GM21515 (cell line): ENCODE data around the gene BBS9.
"Not testable (repeated sequence)": the region's sequence is repeated elsewhere in the genome, so short reads cannot be mapped to it uniquely, and the experiment has no call there.

Experiments used
- ATAC-seq: cut with Tn5 transposase; IDR thresholded peaks from one replicate; pipeline ENCODE4 v1.9.1; 2021; ENCODE audit not compliant: unreplicated experiment

Gene BBS9

DNA sequence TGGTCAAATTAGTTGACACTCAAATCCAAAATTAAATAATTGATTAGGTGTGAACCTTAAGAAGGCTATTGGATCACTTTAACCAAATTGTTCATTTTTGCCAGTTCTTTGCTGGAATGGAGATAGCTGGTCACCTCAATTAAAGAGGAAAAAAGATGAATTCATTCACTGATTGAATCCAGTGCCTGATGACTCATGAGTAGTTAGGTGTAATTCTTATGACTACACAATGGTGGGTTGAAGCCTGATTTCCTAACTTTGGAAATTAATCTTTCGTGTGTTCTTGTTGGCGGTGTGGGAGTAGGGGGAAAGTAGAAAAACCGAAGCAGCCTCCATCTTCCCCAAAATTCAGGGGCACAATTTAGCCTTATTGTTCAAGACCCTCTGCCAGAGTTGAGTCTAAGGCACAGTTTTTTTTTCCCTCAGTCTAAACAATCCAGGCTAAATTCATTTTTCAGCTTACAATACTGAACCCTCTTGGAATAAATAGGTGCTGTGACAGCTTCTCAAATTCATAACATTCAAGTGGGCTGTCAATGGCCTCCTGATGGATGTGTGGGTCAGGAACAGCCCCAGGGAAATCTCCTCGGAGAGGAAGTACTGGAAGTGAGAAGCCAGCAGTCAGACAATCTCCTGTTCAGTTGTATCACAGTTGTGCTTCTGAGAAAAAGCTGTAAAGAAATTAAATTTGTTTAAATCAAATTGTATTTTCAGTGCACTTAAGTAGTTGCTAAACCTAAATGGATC, 356.6 kb downstream of the BBS9 start:
- no peak for ATAC-seq

DNA sequence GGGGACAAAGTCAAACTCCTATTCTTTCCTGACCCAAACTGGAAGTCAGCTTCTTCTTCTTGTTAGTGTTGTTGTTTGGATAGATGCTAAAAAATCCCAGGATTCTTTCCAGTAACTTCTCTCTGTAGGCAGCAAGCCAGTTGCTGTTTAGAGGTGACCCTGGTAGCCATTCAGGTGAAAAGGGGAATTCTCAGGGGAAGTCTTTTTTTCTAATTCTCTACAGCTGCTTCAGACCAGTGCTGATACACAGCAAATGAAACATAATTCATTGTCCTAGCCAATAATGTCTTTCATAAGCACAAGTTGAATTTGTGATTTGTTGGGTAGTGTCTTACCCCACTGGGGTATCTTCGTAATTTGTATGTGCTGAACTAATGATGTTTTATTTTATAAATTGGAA, 357.3 kb downstream of the BBS9 start:
- no peak for ATAC-seq

DNA sequence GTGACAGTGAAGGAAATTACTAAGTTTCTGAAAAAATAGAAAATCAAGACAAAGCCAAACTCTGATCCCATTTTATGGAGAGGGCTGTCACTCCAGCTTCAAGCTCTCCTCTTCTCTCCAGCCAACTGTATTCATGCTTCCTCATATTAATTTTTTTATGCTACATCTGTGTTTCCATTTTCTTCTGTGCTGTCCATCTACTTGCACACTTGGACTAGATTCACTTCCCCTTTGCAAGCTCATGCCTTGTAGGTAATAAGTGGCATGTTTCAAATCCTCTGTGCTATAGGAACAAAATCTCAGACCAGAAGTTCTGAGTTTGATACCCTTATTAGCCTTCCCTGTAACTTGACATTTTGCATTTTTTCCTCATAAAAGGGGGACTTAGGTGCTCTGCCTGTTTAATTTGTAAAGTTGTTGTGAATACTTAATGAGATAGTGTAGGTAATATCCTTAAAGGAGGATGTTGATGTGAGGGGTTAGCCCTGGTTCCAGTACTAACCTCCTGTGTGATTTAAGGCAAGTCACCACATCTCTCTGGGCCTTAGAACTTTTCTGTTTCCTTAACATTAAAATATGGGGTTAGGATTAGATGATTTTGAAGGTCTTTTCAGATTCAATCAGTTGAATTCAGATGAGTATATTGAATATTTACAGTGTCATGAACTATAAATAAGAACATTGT, 358.8 kb downstream of the BBS9 start:
- ATAC-seq, result no peak

DNA sequence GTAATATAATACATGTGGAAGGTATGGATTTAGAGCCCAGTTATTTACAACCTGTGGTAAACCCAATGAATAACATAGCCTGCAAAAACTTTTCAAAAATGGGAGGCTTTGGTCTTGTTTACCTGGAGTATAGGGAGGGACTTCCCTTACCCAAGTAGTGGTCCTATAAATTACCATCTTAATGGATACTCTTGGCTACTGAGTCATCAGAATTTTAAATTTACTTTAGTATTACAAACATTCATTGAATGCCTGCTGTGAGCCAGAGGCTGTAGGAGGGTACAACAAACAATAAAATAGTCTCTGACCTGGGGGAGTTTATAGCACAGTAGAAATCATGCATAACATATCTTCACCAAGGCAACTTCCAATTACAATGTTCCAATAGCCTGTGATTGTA, 365.1 kb downstream of the BBS9 start:
- no peak for ATAC-seq

DNA sequence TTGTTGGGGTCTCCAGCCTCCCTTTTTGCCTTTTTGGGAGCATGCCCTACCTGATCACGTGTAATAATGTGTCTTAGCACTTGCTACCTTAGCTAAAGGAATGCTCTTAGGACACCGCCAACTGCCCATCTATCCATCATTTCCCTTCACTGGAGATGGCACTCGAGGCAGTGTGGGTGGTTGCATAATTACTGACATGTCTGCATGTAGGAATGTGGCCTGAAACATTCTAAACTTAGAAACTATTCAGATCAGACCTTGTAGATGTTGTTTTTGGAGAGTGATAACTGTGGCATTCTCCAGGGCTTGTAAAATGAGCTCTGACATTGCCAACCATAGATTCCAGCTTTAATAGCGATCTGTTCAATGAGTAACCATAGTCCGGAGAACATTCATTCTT, 365.8 kb downstream of the BBS9 start:
- no peak for ATAC-seq

DNA sequence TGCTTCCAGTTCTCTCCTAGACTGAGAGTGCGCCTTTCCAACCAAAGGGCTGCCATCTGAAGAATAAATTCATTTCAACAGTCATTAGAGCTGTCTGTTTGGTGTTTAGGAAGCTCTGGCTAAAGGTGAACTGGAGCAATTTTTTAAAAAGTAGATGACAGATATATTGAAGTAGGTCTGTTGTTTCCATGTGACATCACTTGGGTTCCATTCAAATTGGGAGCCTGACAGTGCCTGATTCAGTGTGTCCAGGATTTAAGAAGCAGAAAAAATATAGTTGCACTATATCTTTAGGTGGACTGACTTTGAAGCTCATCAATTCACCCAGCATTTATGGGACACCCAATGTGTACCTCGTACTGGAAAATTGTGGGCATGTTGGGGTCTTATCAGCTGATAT, 367.7 kb downstream of the BBS9 start:
- no peak for ATAC-seq

DNA sequence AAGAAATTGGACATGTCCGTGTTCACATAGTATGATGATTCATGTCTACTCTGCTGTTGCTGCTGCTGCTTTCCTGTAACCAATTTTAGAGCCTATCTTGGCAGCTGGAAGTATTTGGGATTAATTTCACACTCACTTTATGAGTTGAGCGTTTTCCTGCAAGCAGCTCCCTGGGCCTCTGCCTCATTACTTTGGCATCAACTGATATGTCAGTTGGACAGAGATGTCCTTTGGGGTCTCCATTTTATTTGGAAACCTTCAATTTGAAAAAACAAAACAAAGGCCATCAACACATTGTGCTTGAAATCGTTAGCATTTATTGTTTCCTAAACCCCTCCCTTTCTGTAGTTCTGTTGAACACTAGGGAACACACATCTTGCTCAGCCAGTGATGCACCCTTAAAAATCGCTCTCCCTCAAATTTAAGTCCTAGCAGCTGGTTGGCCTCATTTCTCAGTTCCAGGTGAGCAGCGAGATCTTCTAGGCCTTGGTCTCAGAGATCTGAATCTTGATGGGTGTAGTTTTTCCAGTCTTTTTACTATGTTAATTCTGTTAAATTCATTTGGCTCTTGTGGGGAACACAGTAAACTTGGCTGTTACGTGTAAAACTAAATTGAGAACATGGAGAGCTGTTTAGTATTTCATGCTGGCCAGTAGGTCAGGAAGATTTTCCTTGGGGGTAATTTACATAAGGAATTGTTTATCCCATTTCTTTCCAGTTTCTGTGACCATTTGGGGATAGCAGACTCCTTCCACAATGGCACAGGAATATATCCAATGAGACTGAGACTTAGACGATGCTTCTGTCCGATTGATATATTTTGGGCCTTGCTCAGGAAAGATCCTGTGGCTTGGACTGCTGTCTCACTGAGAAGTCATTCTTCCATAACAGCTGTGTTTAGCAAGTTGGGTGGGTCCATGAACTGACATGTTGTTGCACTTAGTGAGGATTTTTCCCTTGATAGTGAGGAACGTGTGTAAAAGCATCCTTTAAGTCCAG, 371.6 kb downstream of the BBS9 start:
- ATAC-seq, result no peak

DNA sequence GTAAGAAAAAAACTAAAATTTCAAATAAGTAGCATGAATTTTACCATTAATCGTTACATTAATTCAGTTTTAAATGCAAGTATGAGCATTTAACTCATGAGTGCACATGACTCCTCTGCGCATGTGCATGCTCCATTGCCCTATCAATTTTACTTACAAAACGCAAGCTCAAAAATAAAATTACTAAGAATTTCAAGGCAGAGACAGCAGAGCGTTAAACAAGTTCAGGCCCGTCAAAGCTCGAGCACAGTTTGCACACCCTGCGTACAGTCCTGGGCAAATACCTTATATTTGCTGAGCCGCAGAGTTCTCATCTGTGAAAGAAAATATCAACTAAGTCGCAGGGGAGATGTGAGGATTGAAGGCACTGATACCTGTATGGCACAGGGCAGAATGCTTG, 373.6 kb downstream of the BBS9 start:
- ATAC-seq, result no peak

DNA sequence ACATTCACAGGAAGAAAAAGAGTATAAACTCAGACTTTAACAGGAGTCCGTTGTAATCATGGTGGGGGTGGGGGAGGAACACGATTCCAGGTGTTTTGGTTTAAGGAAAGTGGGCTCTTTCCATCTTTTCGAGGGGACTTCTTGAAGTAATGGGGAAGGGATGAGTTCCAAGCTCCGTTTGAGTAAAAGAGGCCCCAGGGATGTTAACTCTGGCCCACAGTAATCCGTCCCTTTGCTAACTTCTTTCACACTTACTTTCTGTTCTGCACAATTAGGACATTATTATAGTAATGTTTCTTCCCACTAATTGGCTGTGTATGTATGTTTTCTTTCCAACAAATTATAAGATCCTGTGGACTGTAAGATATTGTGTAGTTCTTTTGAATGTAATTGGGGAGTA, 374.4 kb downstream of the BBS9 start:
- no peak for ATAC-seq

DNA sequence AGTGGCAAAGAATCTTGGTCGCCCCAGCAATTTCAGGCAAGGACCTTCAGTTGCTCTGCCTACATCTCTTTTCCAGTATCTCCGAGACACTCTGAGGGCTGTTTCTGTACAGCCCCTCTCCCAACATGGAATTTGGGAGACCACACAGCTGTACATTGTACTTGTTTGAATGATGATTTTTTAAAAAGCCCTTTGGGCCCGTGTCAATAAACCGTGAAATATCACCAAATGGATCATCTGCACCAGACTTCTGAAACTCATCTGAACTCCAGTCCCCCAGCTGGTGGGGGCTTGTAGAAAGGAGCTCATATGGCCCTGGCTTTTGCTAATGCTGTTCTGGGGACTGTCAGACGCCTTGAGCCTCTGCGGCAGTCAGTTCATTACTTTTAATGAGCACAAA, 374.9 kb downstream of the BBS9 start:
- ATAC-seq, result no peak

DNA sequence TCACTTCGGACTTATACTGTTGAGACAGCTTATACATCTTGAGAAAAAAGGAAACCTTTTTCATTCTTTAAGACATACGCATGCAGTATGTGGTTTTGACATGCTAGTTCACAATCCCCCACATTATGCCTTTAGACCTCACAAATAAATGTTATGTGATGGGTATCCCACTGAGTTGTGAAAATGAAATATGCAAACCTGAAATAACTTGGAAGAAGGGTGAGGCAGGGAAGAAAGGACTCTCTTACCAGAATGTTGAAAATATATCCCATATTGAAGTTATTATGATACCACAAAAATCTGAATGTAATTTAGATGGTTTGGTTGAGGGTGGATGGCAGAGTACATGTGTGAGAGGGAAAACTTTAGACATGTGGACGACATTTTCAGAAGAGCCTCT, 379.8 kb downstream of the BBS9 start:
- ATAC-seq, result no peak

DNA sequence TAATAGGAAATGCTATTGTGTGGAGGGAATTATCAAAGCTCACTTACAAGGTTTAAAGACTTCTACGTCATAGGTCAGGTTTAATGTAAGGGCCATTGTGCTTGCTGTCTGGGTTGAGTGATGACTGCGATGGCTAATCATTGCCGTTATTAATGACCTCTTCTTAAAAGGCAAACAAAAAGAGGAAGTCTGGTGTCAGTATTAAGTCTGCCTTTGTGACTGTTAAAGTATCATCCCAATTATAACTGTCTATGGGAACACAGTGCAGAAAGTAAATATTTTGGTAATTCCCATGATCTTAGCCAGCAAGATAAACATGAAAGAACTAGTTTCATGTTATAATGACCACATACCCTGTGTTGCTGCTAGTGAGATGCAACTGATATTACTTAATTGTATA, 382.4 kb downstream of the BBS9 start:
- ATAC-seq, result no peak

DNA sequence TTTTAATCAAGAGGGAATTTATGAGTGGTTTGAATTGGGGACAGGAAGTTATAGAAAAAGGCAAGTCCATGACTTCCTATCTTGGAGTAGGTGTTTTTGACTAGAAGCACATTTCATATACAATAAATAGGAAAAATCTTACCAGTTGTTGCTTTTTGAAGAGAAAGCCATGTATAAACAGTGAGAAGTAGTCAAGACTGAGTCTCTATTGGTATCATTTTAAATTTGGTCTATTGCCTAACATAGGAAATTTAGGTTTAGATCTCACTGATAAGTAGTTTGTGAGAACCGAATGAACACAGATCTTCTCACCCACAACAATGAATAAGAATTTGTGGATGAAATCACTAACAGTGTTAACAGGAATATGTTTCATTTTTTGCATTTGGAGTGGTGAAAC, 387.2 kb downstream of the BBS9 start:
- no peak for ATAC-seq

DNA sequence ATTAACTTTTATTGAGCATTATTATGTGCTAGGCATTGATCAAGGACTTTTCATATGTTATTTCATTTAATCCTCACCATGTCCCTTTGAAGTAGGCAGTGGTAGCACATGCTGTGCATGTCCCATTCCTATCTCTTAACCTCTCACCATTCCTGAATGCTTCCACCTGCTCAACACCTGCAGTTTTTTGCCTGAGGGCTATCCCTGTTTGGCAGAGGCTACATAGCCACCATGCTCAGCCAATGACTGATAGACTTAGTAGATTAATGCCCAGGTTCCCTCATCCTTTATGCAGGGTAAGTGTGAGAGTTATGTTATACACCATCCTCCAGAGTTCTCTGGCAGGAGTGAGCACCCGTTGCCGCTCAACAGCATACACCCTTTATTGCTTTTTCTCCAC, 387.8 kb downstream of the BBS9 start:
- ATAC-seq, result no peak

DNA sequence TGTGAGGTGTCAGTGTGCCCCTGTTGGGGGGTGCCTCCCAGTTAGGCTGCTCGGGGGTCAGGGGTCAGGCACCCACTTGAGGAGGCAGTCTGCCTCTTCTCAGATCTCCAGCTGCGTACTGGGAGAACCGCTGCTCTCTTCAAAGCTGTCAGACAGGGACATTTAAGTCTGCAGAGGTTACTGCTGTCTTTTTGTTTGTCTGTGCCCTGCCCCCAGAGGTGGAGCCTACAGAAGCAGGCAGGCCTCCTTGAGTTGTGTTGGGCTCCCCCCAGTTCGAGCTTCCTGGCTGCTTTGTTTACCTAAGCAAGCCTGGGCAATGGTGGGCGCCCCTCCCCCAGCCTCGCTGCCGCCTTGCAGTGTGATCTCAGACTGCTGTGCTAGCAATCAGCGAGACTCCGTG, 397.6 kb downstream of the BBS9 start:
- ATAC-seq, result not testable (repeated sequence)

DNA sequence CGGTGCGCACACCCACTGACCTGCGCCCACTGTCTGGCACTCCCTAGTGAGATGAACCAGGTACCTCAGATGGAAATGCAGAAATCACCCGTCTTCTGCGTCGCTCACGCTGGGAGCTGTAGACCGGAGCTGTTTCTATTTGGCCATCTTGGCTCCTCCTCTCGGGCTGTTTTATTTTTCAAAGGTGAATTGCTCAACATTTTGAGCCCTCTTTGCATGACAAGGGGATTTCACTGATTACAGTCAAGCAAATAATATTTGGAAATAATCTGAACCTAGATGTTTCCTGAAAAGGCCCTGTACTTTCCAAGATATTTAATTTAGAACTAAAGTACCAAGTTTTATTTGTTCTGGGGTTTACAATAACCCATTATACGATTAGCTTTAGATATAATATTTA, 398.2 kb downstream of the BBS9 start:
- ATAC-seq, result not testable (repeated sequence)

DNA sequence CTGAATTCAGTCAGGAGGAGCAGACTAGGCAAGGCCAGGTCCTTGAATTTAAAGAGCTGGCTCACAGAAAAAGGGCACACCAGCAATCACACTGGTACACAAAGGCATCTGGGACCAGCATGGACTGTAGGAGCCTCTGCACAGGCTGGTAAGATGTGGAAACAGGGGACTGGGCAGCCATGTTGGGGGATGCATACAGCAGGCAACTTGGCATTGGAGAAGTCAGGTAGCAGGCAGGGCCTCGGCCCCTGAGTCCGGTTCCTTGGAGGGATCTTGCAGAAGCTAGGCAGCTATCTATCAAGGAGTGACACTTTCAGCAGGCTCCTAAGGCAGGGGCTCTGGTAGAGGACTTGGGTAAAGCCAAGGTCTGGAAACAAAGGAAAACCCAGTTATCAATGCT, 399.7 kb downstream of the BBS9 start:
- ATAC-seq, result no peak

DNA sequence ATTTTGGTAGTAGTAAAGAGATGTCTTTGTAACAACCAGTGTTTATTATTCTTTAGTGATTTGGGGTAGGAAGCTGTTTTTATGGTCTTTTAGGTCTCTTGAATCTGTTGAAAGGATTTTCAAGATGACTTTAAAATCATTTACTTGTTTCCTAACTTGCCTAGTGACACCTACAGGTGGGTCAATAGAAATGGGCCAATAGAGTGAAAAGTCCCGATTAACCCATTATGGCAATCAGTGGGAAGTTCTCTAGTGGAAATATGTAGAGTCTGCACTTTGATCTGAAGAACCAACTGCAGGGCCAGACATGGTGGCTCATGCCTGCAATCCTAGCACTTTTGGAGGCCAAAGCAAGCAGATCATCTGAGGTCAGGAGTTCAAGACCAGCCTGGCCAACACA, 401.3 kb downstream of the BBS9 start:
- no peak for ATAC-seq

DNA sequence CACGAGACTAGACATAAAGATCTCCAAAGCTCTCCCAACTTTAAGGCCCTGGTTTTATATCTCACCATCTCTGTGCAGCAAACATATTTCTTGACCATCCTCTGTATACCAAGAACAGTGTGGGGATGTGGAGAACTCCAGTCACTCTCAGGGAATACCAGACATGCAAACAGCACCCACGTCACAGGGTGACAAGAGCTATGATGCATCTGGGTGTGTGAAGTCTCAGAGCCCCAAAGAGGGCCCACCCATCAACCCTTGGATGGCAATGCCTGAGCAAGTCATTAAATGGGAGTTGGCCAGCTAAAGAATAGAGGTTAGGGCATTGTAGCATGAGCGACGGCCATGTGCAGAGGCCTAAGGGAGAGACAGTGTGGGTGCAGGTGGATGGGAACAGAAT, 402.5 kb downstream of the BBS9 start:
- no peak for ATAC-seq

DNA sequence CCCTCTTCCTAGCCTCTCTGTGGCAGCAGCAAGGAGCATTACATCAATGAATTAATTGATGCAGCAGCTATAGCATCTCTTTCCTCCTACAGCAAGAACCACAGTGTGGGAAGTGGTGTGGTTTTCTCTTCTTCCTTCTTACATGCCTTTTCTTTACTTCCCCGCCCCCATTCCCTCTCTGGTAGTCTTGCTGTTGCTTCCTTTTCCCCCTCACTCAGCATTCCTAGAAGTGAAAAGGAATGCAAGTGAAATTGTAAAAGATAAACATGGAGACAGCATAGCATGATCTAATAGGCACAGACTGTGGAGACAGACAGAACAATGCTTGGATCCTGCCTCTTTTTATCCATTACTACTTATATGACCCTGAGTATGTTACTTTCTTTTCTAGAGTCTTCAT, 405.5 kb downstream of the BBS9 start:
- ATAC-seq, result no peak

DNA sequence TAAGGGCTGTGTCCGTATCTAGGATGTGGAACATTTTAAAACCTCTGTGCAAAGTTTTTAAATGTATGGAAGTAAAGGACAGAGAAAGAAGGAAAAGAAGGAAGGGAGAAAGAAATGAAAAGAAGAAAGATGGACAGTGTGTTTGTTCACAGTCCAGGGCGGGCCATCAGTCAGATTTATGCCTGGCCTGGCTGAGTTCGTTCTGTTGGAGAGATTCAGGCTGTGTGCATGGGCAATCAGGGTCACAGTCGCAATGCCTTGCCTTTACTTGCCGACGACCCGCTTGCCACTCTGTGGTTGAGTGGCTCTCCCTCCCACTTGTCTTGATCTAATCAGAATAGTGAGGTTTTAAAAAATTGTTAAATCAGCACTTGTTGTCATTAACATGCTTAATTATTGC, 406.6 kb downstream of the BBS9 start:
- ATAC-seq, result no peak
